ENCODE data around the gene FBXO27.

FBXO27 gene

GRCh38 chr19:39059302-39059701 is 27.0 kb upstream of the FBXO27 start:
- TF ChIP-seq POLR2AphosphoS5 (IDR thresholded peaks at IDR 0.05; ENCODE audit: low read depth, low read length): no peak
- no peak for TF ChIP-seq POLR2A (IDR thresholded peaks at IDR 0.05; ENCODE audit: low read depth, low read length)
- TF ChIP-seq TAF1 (IDR thresholded peaks at IDR 0.05; ENCODE audit: borderline replicate concordance, low read depth, low read length): no peak
- FAIRE-seq (no peak), DNase-seq (ENCODE audit: insufficient read length) (no peak)

- TF ChIP-seq POLR2A (IDR thresholded peaks at IDR 0.05; ENCODE audit: low read depth, low read length) (no peak), TAF1 (IDR thresholded peaks at IDR 0.05; ENCODE audit: borderline replicate concordance, low read depth, low read length) (no peak), POLR2AphosphoS5 (IDR thresholded peaks at IDR 0.05; ENCODE audit: low read depth, low read length) (no peak)
- FAIRE-seq (no peak), DNase-seq (ENCODE audit: insufficient read length) (no peak)
Measured at GRCh38 chr19:39057615-39058014, 25.3 kb upstream of the FBXO27 start.

GRCh38 chr19:39054091-39054470 is 21.7 kb upstream of the FBXO27 start:
- no peak for DNase-seq (ENCODE audit: insufficient read length)
- no peak for FAIRE-seq
- no peak for TF ChIP-seq TAF1 (IDR thresholded peaks at IDR 0.05; ENCODE audit: borderline replicate concordance, low read depth, low read length)
- TF ChIP-seq POLR2AphosphoS5 (IDR thresholded peaks at IDR 0.05; ENCODE audit: low read depth, low read length): no peak
- TF ChIP-seq POLR2A (IDR thresholded peaks at IDR 0.05; ENCODE audit: low read depth, low read length): no peak

- FAIRE-seq: no peak
- TF ChIP-seq POLR2AphosphoS5 (IDR thresholded peaks at IDR 0.05; ENCODE audit: low read depth, low read length) (no peak), POLR2A (IDR thresholded peaks at IDR 0.05; ENCODE audit: low read depth, low read length) (no peak), TAF1 (IDR thresholded peaks at IDR 0.05; ENCODE audit: borderline replicate concordance, low read depth, low read length) (no peak)
- no peak for DNase-seq (ENCODE audit: insufficient read length)
Measured at GRCh38 chr19:39053276-39054090, 21.1 kb upstream of the FBXO27 start.

GRCh38 chr19:39052846-39053245 is 20.5 kb upstream of the FBXO27 start:
- no peak for FAIRE-seq
- TF ChIP-seq TAF1 (IDR thresholded peaks at IDR 0.05; ENCODE audit: borderline replicate concordance, low read depth, low read length) (no peak), POLR2AphosphoS5 (IDR thresholded peaks at IDR 0.05; ENCODE audit: low read depth, low read length) (no peak), POLR2A (IDR thresholded peaks at IDR 0.05; ENCODE audit: low read depth, low read length) (no peak)
- no peak for DNase-seq (ENCODE audit: insufficient read length)

- TF ChIP-seq POLR2A (IDR thresholded peaks at IDR 0.05; ENCODE audit: low read depth, low read length): no peak
- TF ChIP-seq POLR2AphosphoS5 (IDR thresholded peaks at IDR 0.05; ENCODE audit: low read depth, low read length): no peak
- no peak for TF ChIP-seq TAF1 (IDR thresholded peaks at IDR 0.05; ENCODE audit: borderline replicate concordance, low read depth, low read length)
- FAIRE-seq (peak; percentile 66), DNase-seq (ENCODE audit: insufficient read length) (no peak)
Measured at GRCh38 chr19:39052243-39052746, 19.9 kb upstream of the FBXO27 start.

- no peak for TF ChIP-seq POLR2A (IDR thresholded peaks at IDR 0.05; ENCODE audit: low read depth, low read length)
- no peak for TF ChIP-seq POLR2AphosphoS5 (IDR thresholded peaks at IDR 0.05; ENCODE audit: low read depth, low read length)
- TF ChIP-seq TAF1 (IDR thresholded peaks at IDR 0.05; ENCODE audit: borderline replicate concordance, low read depth, low read length): no peak
- no peak for DNase-seq (ENCODE audit: insufficient read length)
- no peak for FAIRE-seq
Measured at GRCh38 chr19:39047073-39047472, 14.7 kb upstream of the FBXO27 start.

GRCh38 chr19:39046037-39046821 is 13.9 kb upstream of the FBXO27 start:
- DNase-seq (ENCODE audit: insufficient read length) (no peak), FAIRE-seq (peak; percentile 30)
- TF ChIP-seq TAF1 (IDR thresholded peaks at IDR 0.05; ENCODE audit: borderline replicate concordance, low read depth, low read length): no peak
- TF ChIP-seq POLR2A (IDR thresholded peaks at IDR 0.05; ENCODE audit: low read depth, low read length): no peak
- TF ChIP-seq POLR2AphosphoS5 (IDR thresholded peaks at IDR 0.05; ENCODE audit: low read depth, low read length): no peak

- TF ChIP-seq POLR2AphosphoS5 (IDR thresholded peaks at IDR 0.05; ENCODE audit: low read depth, low read length) (no peak), TAF1 (IDR thresholded peaks at IDR 0.05; ENCODE audit: borderline replicate concordance, low read depth, low read length) (no peak), POLR2A (IDR thresholded peaks at IDR 0.05; ENCODE audit: low read depth, low read length) (no peak)
- no peak for FAIRE-seq
- DNase-seq (ENCODE audit: insufficient read length): no peak
Measured at GRCh38 chr19:39045506-39045905, 13.2 kb upstream of the FBXO27 start.

GRCh38 chr19:39038098-39038497 is 5.7 kb upstream of the FBXO27 start:
- FAIRE-seq (no peak), DNase-seq (ENCODE audit: insufficient read length) (no peak)
- no peak for TF ChIP-seq POLR2AphosphoS5 (IDR thresholded peaks at IDR 0.05; ENCODE audit: low read depth, low read length)
- no peak for TF ChIP-seq TAF1 (IDR thresholded peaks at IDR 0.05; ENCODE audit: borderline replicate concordance, low read depth, low read length)
- TF ChIP-seq POLR2A (IDR thresholded peaks at IDR 0.05; ENCODE audit: low read depth, low read length): no peak

- TF ChIP-seq POLR2A (IDR thresholded peaks at IDR 0.05; ENCODE audit: low read depth, low read length): no peak
- no peak for TF ChIP-seq POLR2AphosphoS5 (IDR thresholded peaks at IDR 0.05; ENCODE audit: low read depth, low read length)
- TF ChIP-seq TAF1 (IDR thresholded peaks at IDR 0.05; ENCODE audit: borderline replicate concordance, low read depth, low read length): no peak
- DNase-seq (ENCODE audit: insufficient read length) (no peak), FAIRE-seq (no peak)
Measured at GRCh38 chr19:39037194-39037593, 4.8 kb upstream of the FBXO27 start.

All from GM12892 (cell line).